H1 (cell line): ENCODE measurements around the gene CNOT6. TPM values are rescaled to one million over a fixed set of nuclear protein-coding genes. Genes with fewer than 3 reads are reported as not detected.

Experiments
- CTCF ChIA-PET: fragments of 300-600 bp; sonication (Branson Sonifier 250); formaldehyde crosslinking; loops from one replicate; lab custom pipeline; 2021; ENCODE audit not compliant: partially characterized antibody; lab: Charles Lee
- POLR2A ChIA-PET: fragments of 300-600 bp; sonication (Branson Sonifier 250); formaldehyde crosslinking; loops from one replicate; lab custom pipeline; 2021; ENCODE audit warnings: inconsistent platforms; ENCODE audit not compliant: partially characterized antibody; lab: Charles Lee
- DNase-seq, 2 experiments: peaks; one replicate each; pipeline versions ENCODE4 v3.0.0 to v3.0.0-alpha.2; 2010 to 2022; ENCODE audit warnings: low spot score in 2 of 2, low read depth in 1 of 2, mixed read lengths in 1 of 2
- FAIRE-seq: peaks from 2 replicates; lab custom pipeline; 2011; peaks lifted over from hg19 to GRCh38; lab: Jason Lieb, UNC
- H2AFZ ChIP-seq: 2 replicates; pipeline ENCODE4 v1.8.1; 2012; ENCODE audit warnings: low read length, inconsistent platforms
- H2AK5ac ChIP-seq: 2 replicates; pipeline ENCODE4 v1.6.1; 2013; ENCODE audit warnings: low read depth, low read length
- H2BK120ac ChIP-seq: replicated peaks from 2 replicates; pipeline ENCODE3; 2013; ENCODE audit warnings: low read depth, low read length, inconsistent platforms
- H2BK12ac ChIP-seq: 2 replicates; pipeline ENCODE4 v1.6.1; 2013; ENCODE audit warnings: low read depth, low read length
- H2BK15ac ChIP-seq: 2 replicates; pipeline ENCODE4 v1.6.1; 2013; ENCODE audit warnings: low read length
- H2BK20ac ChIP-seq: 2 replicates; pipeline ENCODE4 v1.6.1; 2013; ENCODE audit warnings: low read length
- H2BK5ac ChIP-seq: 2 replicates; pipeline ENCODE4 v1.6.1; 2013; ENCODE audit warnings: low read depth, low read length
- H3K14ac ChIP-seq: 2 replicates; pipeline ENCODE4 v1.6.1; 2013; ENCODE audit warnings: inconsistent platforms; ENCODE audit not compliant: insufficient read length
- H3K18ac ChIP-seq: 2 replicates; pipeline ENCODE4 v1.6.1; 2013; ENCODE audit warnings: low read length; ENCODE audit errors: extremely low read depth
- H3K23ac ChIP-seq: 2 replicates; pipeline ENCODE4 v1.6.1; 2013; ENCODE audit warnings: inconsistent platforms; ENCODE audit not compliant: insufficient read length
- H3K23me2 ChIP-seq: 2 replicates; pipeline ENCODE4 v1.6.1; 2013; ENCODE audit warnings: low read depth, low read length
- H3K27ac ChIP-seq: 2 replicates; pipeline ENCODE4 v1.6.1; 2011; ENCODE audit warnings: low read depth, low read length, inconsistent platforms
- H3K27me3 ChIP-seq, 4 experiments: replicated peaks in 1 of 4; 1 replicate in 1 of 4; 2 replicates in 3 of 4; pipeline versions ENCODE4 v1.6.1 to v1.8.1; 2011 to 2013; ENCODE audit warnings: low read length in 3 of 4, mild to moderate bottlenecking in 3 of 4, inconsistent platforms in 2 of 4, mixed read lengths in 2 of 4, moderate library complexity in 1 of 4; ENCODE audit not compliant: control insufficient read depth in 3 of 4, insufficient read depth in 3 of 4; ENCODE audit errors: extremely low read depth in 1 of 4
- H3K36me3 ChIP-seq, 4 experiments: 2 replicates each; pipeline versions ENCODE4 v1.6.1 to v1.8.1; 2011 to 2013; ENCODE audit warnings: mild to moderate bottlenecking in 4 of 4, low read length in 3 of 4, moderate library complexity in 2 of 4, control low read depth in 1 of 4, inconsistent platforms in 1 of 4; ENCODE audit not compliant: insufficient read depth in 4 of 4, control insufficient read depth in 2 of 4
- H3K4ac ChIP-seq: replicated peaks from 2 replicates; pipeline ENCODE3; 2013; ENCODE audit warnings: low read length, low read depth, mixed read lengths, inconsistent platforms; ENCODE audit not compliant: insufficient read length
- H3K4me1 ChIP-seq, 4 experiments: replicated peaks in 1 of 4; 1 replicate in 1 of 4; 2 replicates in 3 of 4; pipeline versions ENCODE4 v1.6.1 to v1.8.1; 2011 to 2013; ENCODE audit warnings: low read length in 3 of 4, inconsistent platforms in 2 of 4, mixed read lengths in 1 of 4; ENCODE audit not compliant: insufficient read depth in 4 of 4, control insufficient read depth in 3 of 4
- H3K4me2 ChIP-seq, 2 experiments: 2 replicates each; pipeline versions ENCODE4 v1.6.1 to v1.8.1; 2011 to 2013; ENCODE audit warnings: low read depth in 2 of 2, low read length in 2 of 2, control low read depth in 1 of 2, inconsistent platforms in 1 of 2, mild to moderate bottlenecking in 1 of 2; ENCODE audit not compliant: insufficient read depth in 1 of 2
- H3K4me3 ChIP-seq, 4 experiments: fragments of 200-600, 300-600 bp in 1 of 4; sonication (generic), shearing (Covaris generic), sonication (Bioruptor Twin) in 1 of 4; 2 replicates each; pipeline versions ENCODE4 v1.5.1 to v1.8.1; 2011 to 2016; ENCODE audit warnings: low read length in 4 of 4, low read depth in 3 of 4, control low read depth in 2 of 4, inconsistent platforms in 2 of 4, mild to moderate bottlenecking in 2 of 4, mixed read lengths in 1 of 4, moderate library complexity in 1 of 4; ENCODE audit not compliant: insufficient read depth in 2 of 4; ENCODE audit errors: extremely low read depth in 1 of 4
- H3K56ac ChIP-seq: replicated peaks from 2 replicates; pipeline ENCODE3; 2013; ENCODE audit warnings: low read depth, mild to moderate bottlenecking, mixed read lengths, low read length, inconsistent platforms; ENCODE audit not compliant: insufficient read length
- H3K79me1 ChIP-seq: 2 replicates; pipeline ENCODE4 v1.6.1; 2013; ENCODE audit warnings: low read depth, low read length, control low read depth
- H3K79me2 ChIP-seq, 2 experiments: 2 replicates each; pipeline versions ENCODE4 v1.6.1 to v1.8.1; 2012 to 2013; ENCODE audit warnings: low read length in 2 of 2, mild to moderate bottlenecking in 2 of 2, inconsistent platforms in 1 of 2; ENCODE audit not compliant: insufficient read depth in 2 of 2, control insufficient read depth in 1 of 2
- H3K9ac ChIP-seq, 4 experiments: replicated peaks in 1 of 4; 1 replicate in 1 of 4; 2 replicates in 3 of 4; pipeline versions ENCODE4 v1.6.1 to v1.8.1; 2011 to 2013; ENCODE audit warnings: low read depth in 3 of 4, low read length in 3 of 4, control low read depth in 2 of 4, mild to moderate bottlenecking in 2 of 4, moderate library complexity in 2 of 4, inconsistent platforms in 1 of 4; ENCODE audit errors: extremely low read depth in 1 of 4
- H3K9me3 ChIP-seq, 2 experiments: 2 replicates each; pipeline versions ENCODE4 v1.6.1 to v1.8.1; 2012 to 2013; ENCODE audit warnings: mild to moderate bottlenecking in 2 of 2, moderate library complexity in 2 of 2, control low read depth in 1 of 2, inconsistent platforms in 1 of 2, low read depth in 1 of 2, low read length in 1 of 2, mixed read lengths in 1 of 2; ENCODE audit not compliant: insufficient read depth in 2 of 2
- H4K20me1 ChIP-seq, 2 experiments: replicated peaks in 1 of 2; 2 replicates each; pipeline versions ENCODE3 to v1.8.1; 2011 to 2013; ENCODE audit warnings: inconsistent platforms in 2 of 2, low read length in 2 of 2, mild to moderate bottlenecking in 1 of 2; ENCODE audit not compliant: insufficient read depth in 2 of 2, control insufficient read depth in 1 of 2
- H4K5ac ChIP-seq: 2 replicates; pipeline ENCODE4 v1.6.1; 2013; ENCODE audit warnings: low read length, low read depth, mixed read lengths, inconsistent platforms; ENCODE audit not compliant: insufficient read length
- H4K8ac ChIP-seq: 2 replicates; pipeline ENCODE4 v1.8.0; 2013; ENCODE audit warnings: mild to moderate bottlenecking, moderate library complexity, low read length, inconsistent platforms; ENCODE audit not compliant: insufficient read depth; ENCODE audit errors: extremely low read depth
- H4K91ac ChIP-seq: replicated peaks from 2 replicates; pipeline ENCODE3; 2013; ENCODE audit warnings: low read length, mixed read lengths, inconsistent platforms; ENCODE audit not compliant: insufficient read length
- BRCA1 ChIP-seq: IDR thresholded peaks from 2 replicates; pipeline ENCODE4 v1.6.1; 2012; ENCODE audit warnings: low read depth, low read length, improper control_type of control experiment
- CBX5 ChIP-seq: fragments of 300-800, 300-1000 bp; sonication (generic); IDR thresholded peaks from 2 replicates; pipeline ENCODE4 v1.7.1; 2016; ENCODE audit warnings: antibody characterized with exemption, low read length, low read depth
- CHD1 ChIP-seq: IDR thresholded peaks from 2 replicates; pipeline ENCODE4 v1.6.1; 2012; ENCODE audit warnings: low read depth, low read length, improper control_type of control experiment
- KDM4A ChIP-seq: IDR thresholded peaks from one replicate; pipeline ENCODE4 v1.7.1; 2012; ENCODE audit warnings: low read depth, mild to moderate bottlenecking, moderate library complexity, low read length, inconsistent platforms; ENCODE audit not compliant: severe bottlenecking
- MAFK ChIP-seq: IDR thresholded peaks from 2 replicates; pipeline ENCODE4 v1.6.1; 2012; ENCODE audit warnings: low read depth, mild to moderate bottlenecking, improper control_type of control experiment, low read length
- POLR2A ChIP-seq, 2 experiments: IDR thresholded peaks; 1 replicate in 1 of 2; 2 replicates in 1 of 2; pipeline ENCODE4 v1.6.1; 2011; ENCODE audit warnings: low read depth in 2 of 2, low read length in 2 of 2, mild to moderate bottlenecking in 2 of 2; ENCODE audit errors: control extremely low read depth in 1 of 2
- RBBP5 ChIP-seq: IDR thresholded peaks from 2 replicates; pipeline ENCODE4 v1.7.1; 2012; ENCODE audit warnings: low read depth, mild to moderate bottlenecking, inconsistent platforms, low read length, moderate library complexity, borderline replicate concordance
- SP2 ChIP-seq: IDR thresholded peaks from 2 replicates; pipeline ENCODE4 v1.6.1; 2012; ENCODE audit warnings: mild to moderate bottlenecking, low read length, inconsistent platforms
- TAF1 ChIP-seq: IDR thresholded peaks from 2 replicates; pipeline ENCODE4 v1.6.1; 2011; ENCODE audit warnings: mild to moderate bottlenecking, low read depth, low read length
- WGBS, 2 experiments: shearing (Covaris generic) in 1 of 2; methylation state at CpG; one replicate each; pipeline versions ENCODE4 v1.1.6 to v1.1.7; 2013 to 2015; ENCODE audit warnings: low lambda C conversion rate in 2 of 2, mixed read lengths in 2 of 2, inconsistent platforms in 1 of 2, low coverage in 1 of 2, missing lambda C conversion rate in 1 of 2; ENCODE audit not compliant: insufficient replicate concordance in 2 of 2, insufficient coverage in 1 of 2, insufficient read length in 1 of 2; ENCODE audit errors: extremely low coverage in 1 of 2, missing lambda C conversion rate in 1 of 2; 5-methylcytosine and 5-hydroxymethylcytosine counted together
- polyA plus RNA-seq, 7 experiments: library from polyadenylated mRNA; depleted of rRNA in 3 of 7; stranded (reverse) in 5 of 7; unstranded in 2 of 7; fragments of >200 nt in 5 of 7; fragments of 200-250 nt in 2 of 7; gene quantifications; 1 replicate in 5 of 7; 2 replicates in 1 of 7; 4 replicates in 1 of 7; pipeline versions ENCODE4 v1.2.1 to v1.2.3, GENCODE V29; 2011 to 2013; ENCODE audit warnings: missing spikeins in 2 of 7, mixed read lengths in 2 of 7
- total RNA-seq: library from RNA; stranded (reverse); fragmentation: NEBNext Ultra II Directional; extraction: Animal tissue kit (Norgen Biotek cat#: 25700); gene quantifications from 2 replicates; pipeline ENCODE4 v1.2.1, GENCODE V29; 2021

CNOT6 gene
- total and polyA plus RNA-seq, 2 of the 8 experiments (the other 6 are each of a cell fraction or from before 2014, with no cell fraction given): 10.7 to 45.4 TPM

- no peak overlapping the region for H2BK12ac ChIP-seq
- H3K14ac ChIP-seq: no peak overlapping the region
- FAIRE-seq (no peak), DNase-seq (no peak)
- H4K5ac ChIP-seq: no peak overlapping the region
- no peaks in the 10 kb centered on the region for H3K27me3 ChIP-seq
- H4K20me1 ChIP-seq: peaks cover 0 to 5% of the 10 kb centered on the region in 2 experiments
- no peak overlapping the region for H2AFZ ChIP-seq
- no peaks in the 10 kb centered on the region for H3K4me1 ChIP-seq
- POLR2A ChIA-PET: no interaction called here
- H3K36me3 ChIP-seq: peaks cover 9 to 57% (median 28%) of the 10 kb centered on the region in 4 experiments; a peak in 7 of 8 replicates
- no peak overlapping the region for H2BK5ac ChIP-seq
- H3K4me2 ChIP-seq: no peak overlapping the region
- no peak overlapping the region for H3K4me3 ChIP-seq
- no peak overlapping the region for H2BK120ac ChIP-seq
- WGBS, 2 experiments: 87% methylated on average over 1 of the region's 1 CpG; no CpG with 5 or more reads in 1 of the 2 experiments
- H3K18ac ChIP-seq: no peak overlapping the region
- H3K56ac ChIP-seq: no peak overlapping the region
- H3K23ac ChIP-seq: no peak overlapping the region
- H3K79me2 ChIP-seq: peaks cover 6 to 75% of the 10 kb centered on the region in 2 experiments
- peaks cover 6 to 15% of the 10 kb centered on the region in 2 experiments; a peak in 1 of 4 replicates for H3K9me3 ChIP-seq
- H3K23me2 ChIP-seq: no peaks in the 10 kb centered on the region
- peaks cover 7% of the 10 kb centered on the region; the same call in 1 of the 2 replicates for H3K79me1 ChIP-seq
- no peak overlapping the region for H2BK20ac ChIP-seq
- no peak overlapping the region for H3K27ac ChIP-seq
- CTCF ChIA-PET: no interaction called here
- no peak overlapping the region for H4K8ac ChIP-seq
- H3K4ac ChIP-seq: no peak overlapping the region
- no peak overlapping the region for H3K9ac ChIP-seq
- H2BK15ac ChIP-seq: no peak overlapping the region
- H4K91ac ChIP-seq: no peak overlapping the region
- no peak overlapping the region for H2AK5ac ChIP-seq
- TF ChIP-seq KDM4A (no peak), TAF1 (no peak), SP2 (no peak), RBBP5 (no peak), BRCA1 (no peak), POLR2A (IDR thresholded peaks at IDR 0.05; ENCODE audit: control extremely low read depth in 1 of 2, low read depth in 2 of 2, low read length in 2 of 2) (no peak), CHD1 (no peak), MAFK (no peak), CBX5 (no peak)
Observed at GRCh38 chr5:180533845-180534244, 39.7 kb downstream of the CNOT6 start.
